Effector memory CD4-positive, alpha-beta T cell (primary cell): Measurements from ENCODE around the gene PLAC9.
"Not testable (repeated sequence)": the region's sequence is repeated elsewhere in the genome, so short reads cannot be mapped to it uniquely, and the experiment has no call there.

Experiments
- DNase-seq, 3 donors: peaks; one replicate each; pipeline ENCODE4 v3.0.0-alpha.2; 2020
- H3K27ac ChIP-seq: 2 replicates; pipeline ENCODE4 v1.7.0; 2013; ENCODE audit warnings: mild to moderate bottlenecking, low read length, moderate library complexity; ENCODE audit not compliant: insufficient read depth, poor library complexity, severe bottlenecking
- H3K27me3 ChIP-seq: replicated peaks from 2 replicates; pipeline ENCODE4 v1.7.0; 2013; ENCODE audit warnings: mild to moderate bottlenecking, low read length; ENCODE audit not compliant: insufficient read depth, control insufficient read depth, poor library complexity, severe bottlenecking
- H3K36me3 ChIP-seq: 2 replicates; pipeline ENCODE4 v1.7.0; 2013; ENCODE audit warnings: mild to moderate bottlenecking, low read length, moderate library complexity; ENCODE audit not compliant: control insufficient read depth, insufficient read depth
- H3K4me1 ChIP-seq: 2 replicates; pipeline ENCODE4 v1.7.0; 2013; ENCODE audit warnings: low read length, mild to moderate bottlenecking; ENCODE audit not compliant: control insufficient read depth, insufficient read depth, poor library complexity, severe bottlenecking
- H3K4me3 ChIP-seq: 2 replicates; pipeline ENCODE4 v1.7.0; 2013; ENCODE audit warnings: low read length, low read depth, mild to moderate bottlenecking; ENCODE audit not compliant: insufficient read depth, poor library complexity, severe bottlenecking
- H3K9me3 ChIP-seq: 2 replicates; pipeline ENCODE4 v1.7.0; 2013; ENCODE audit warnings: mild to moderate bottlenecking, low read length, moderate library complexity; ENCODE audit not compliant: control insufficient read depth

Gene PLAC9

DNA sequence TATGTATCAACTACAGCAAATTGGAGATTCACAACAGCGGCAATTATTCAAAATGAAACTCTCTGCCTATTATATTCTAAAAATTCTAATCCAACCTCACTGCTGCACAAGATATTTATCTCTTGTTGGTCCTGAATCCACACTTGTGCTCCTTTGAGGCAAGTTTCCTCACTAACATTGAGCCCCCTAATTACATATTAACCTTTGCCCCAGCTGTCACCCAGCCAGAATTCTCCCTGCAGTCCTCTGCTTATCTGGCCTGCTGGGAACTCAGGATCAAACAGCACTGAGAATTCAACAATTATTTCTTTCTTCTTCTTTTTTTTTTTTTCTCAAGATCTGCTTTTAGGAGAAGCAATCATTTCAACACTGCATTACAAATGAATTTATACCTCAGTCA, 21.5 kb upstream of the PLAC9 start:
- Histone ChIP-seq H3K27ac (no peak overlapping the region), H3K9me3 (no peaks in the 10 kb centered on the region), H3K4me1 (no peaks in the 10 kb centered on the region), H3K36me3 (no peaks in the 10 kb centered on the region), H3K27me3 (no peaks in the 10 kb centered on the region), H3K4me3 (no peak overlapping the region)
- no peak for DNase-seq

GRCh38 chr10:80118669-80119068, 13.9 kb upstream of the PLAC9 start:
- no peaks in the 10 kb centered on the region for H3K4me1 ChIP-seq
- no peak overlapping the region for H3K4me3 ChIP-seq
- H3K36me3 ChIP-seq = no peaks in the 10 kb centered on the region
- no peaks in the 10 kb centered on the region for H3K27me3 ChIP-seq
- no peaks in the 10 kb centered on the region for H3K9me3 ChIP-seq
- H3K27ac ChIP-seq = no peak overlapping the region
- no peak for DNase-seq

DNA sequence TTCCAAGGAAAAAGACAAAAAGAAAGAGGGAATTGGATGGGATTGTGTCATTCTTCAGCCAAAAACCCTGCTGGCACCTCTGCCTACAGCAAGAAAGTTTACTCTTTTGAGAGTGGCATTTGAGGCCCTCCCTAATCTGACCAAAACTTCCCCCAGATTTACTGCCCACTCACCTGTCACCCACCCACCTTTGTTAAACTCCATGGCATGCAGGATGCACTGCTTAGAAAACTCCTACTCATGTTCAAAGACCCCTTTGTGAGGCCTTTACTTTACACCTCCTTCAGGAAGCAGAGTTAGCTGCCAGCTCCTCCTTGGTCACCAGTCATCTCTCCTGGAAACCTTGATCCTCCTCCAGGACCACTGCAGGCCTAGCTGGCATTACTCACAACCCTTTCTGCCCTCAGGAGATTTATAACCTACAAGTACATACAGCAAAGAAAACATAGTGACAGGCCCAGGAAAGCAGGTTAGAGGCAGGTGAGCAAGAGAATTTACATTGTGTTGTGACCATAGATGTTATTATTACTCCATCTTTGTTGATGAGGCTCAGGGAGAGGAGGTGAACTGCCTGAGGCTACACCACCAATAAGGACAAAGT, 10.3 kb upstream of the PLAC9 start:
- Histone ChIP-seq H3K27ac (no peak overlapping the region), H3K4me1 (no peaks in the 10 kb centered on the region), H3K4me3 (no peak overlapping the region), H3K27me3 (no peaks in the 10 kb centered on the region), H3K36me3 (no peaks in the 10 kb centered on the region), H3K9me3 (no peaks in the 10 kb centered on the region)
- no peak for DNase-seq

DNA sequence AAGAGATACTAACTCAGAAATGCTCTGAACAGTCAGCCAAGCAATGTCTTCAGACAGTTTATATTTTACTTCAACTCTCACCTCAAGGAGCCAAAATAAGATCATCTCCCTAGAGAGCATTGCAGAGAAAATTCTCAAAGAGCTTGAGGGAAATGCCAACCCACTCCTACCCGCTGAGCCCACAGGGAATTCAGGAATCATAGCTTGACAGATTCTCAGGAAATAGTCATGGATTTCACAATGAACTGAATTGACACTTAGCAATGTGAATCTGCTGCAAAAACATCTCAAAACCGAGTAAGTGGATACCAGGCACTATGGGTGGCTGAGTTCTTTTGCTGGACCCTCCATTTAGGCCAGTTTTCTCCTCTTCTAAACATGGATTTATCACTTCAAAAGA, 9.8 kb upstream of the PLAC9 start:
- Histone ChIP-seq H3K27ac (no peak overlapping the region), H3K4me3 (no peak overlapping the region), H3K4me1 (no peaks in the 10 kb centered on the region), H3K27me3 (no peaks in the 10 kb centered on the region), H3K36me3 (no peaks in the 10 kb centered on the region), H3K9me3 (no peaks in the 10 kb centered on the region)
- DNase-seq = no peak

GRCh38 chr10:80126876-80127275, 5.7 kb upstream of the PLAC9 start:
- no peak overlapping the region for H3K27ac ChIP-seq

GRCh38 chr10:80131499-80131901, 1.0 kb upstream of the PLAC9 start:
- no peak overlapping the region for H3K4me3 ChIP-seq
- no peaks in the 10 kb centered on the region for H3K9me3 ChIP-seq
- no peaks in the 10 kb centered on the region for H3K36me3 ChIP-seq
- H3K27me3 ChIP-seq = peaks cover 20% of the 10 kb centered on the region
- DNase-seq = no peak
- H3K27ac ChIP-seq = no peak overlapping the region
- peaks cover 4% of the 10 kb centered on the region for H3K4me1 ChIP-seq

More at GRCh38 chr10:80126876-80127275, 5.7 kb upstream of the PLAC9 start:
- no peak for DNase-seq
- Histone ChIP-seq H3K4me3 (no peak overlapping the region), H3K36me3 (no peaks in the 10 kb centered on the region), H3K27me3 (peaks cover 5% of the 10 kb centered on the region), H3K9me3 (no peaks in the 10 kb centered on the region), H3K4me1 (no peaks in the 10 kb centered on the region)

- Histone ChIP-seq H3K4me3 (no peak overlapping the region), H3K36me3 (no peaks in the 10 kb centered on the region), H3K27me3 (peaks cover 20% of the 10 kb centered on the region), H3K4me1 (peaks cover 4% of the 10 kb centered on the region), H3K27ac (no peak overlapping the region), H3K9me3 (no peaks in the 10 kb centered on the region)
- DNase-seq = no peak
These were observed 676 bp downstream of the PLAC9 start for GRCh38 chr10:80133206-80133605.

DNA sequence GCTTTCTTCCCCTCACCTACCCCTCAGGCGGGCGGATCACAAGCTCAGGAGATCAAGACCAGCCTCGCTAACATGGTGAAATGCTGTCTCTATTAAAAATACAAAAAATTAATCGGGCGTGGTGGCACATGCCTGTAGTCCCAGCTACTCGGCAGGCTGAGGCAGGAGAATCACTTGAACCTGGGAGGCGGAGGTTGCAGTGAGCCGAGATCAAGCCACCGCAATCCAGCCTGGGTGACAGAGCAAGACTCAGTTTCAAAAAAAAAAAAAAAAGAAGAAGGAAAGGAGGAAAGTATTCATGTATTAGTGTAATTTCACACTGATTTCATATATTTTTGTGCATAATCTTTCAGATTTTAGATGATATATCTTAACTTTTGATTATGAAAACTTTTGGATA, 1.2 kb downstream of the PLAC9 start:
- not testable (repeated sequence) for DNase-seq, H3K36me3 ChIP-seq, H3K4me1 ChIP-seq, H3K4me3 ChIP-seq, H3K9me3 ChIP-seq, H3K27ac ChIP-seq
- H3K27me3 ChIP-seq = peaks cover 20% of the 10 kb centered on the region

GRCh38 chr10:80136134-80136571, 3.6 kb downstream of the PLAC9 start:
- Histone ChIP-seq H3K27me3 (peaks cover 20% of the 10 kb centered on the region), H3K27ac (no peak overlapping the region), H3K4me1 (peaks cover 4% of the 10 kb centered on the region), H3K36me3 (no peaks in the 10 kb centered on the region), H3K4me3 (no peak overlapping the region), H3K9me3 (no peaks in the 10 kb centered on the region)
- DNase-seq = no peak

- no peak overlapping the region for H3K4me3 ChIP-seq
- H3K4me1 ChIP-seq = peaks cover 4% of the 10 kb centered on the region
- H3K27ac ChIP-seq = no peak overlapping the region
- DNase-seq = no peak
- H3K27me3 ChIP-seq = peaks cover 13% of the 10 kb centered on the region
- no peaks in the 10 kb centered on the region for H3K36me3 ChIP-seq
- no peaks in the 10 kb centered on the region for H3K9me3 ChIP-seq
These were observed 4.7 kb downstream of the PLAC9 start for GRCh38 chr10:80137031-80137862.
